Transverse colon (tissue), 3 donors: ENCODE measurements around the gene RSF1.

Experiments
- CTCF ChIP-seq, 5 experiments: fragments of 200-600 bp in 3 of 5; fragments of 450-650 bp in 2 of 5; sonication (generic) in 3 of 5; IDR thresholded peaks; 1 replicate in 2 of 5; 2 replicates in 3 of 5; pipeline ENCODE4 v1.5.1; 2016 to 2017; ENCODE audit warnings: antibody characterized with exemption in 5 of 5, inconsistent platforms in 3 of 5, mild to moderate bottlenecking in 2 of 5, moderate library complexity in 1 of 5
- EP300 ChIP-seq: sonication (generic); formaldehyde crosslinking; IDR thresholded peaks from one replicate; pipeline ENCODE4 v1.6.1; 2017; ENCODE audit warnings: antibody characterized with exemption, low read depth

GRCh38 chr11:77705876-77706579 lies 114.5 kb downstream of the RSF1 start:
- TF ChIP-seq CTCF (IDR thresholded peaks at IDR 0.05) (no peak), EP300 (no peak)
